GM06990 (cell line): ENCODE data around the gene RHOT2.

Experiments used
- DNase-seq: peaks from one replicate; pipeline ENCODE4 v3.0.0-alpha.2; 2011; ENCODE audit not compliant: insufficient read length; ENCODE audit errors: extremely low read depth
- H3K27me3 ChIP-seq: replicated peaks from 2 replicates; pipeline ENCODE4 v1.6.0; 2011; ENCODE audit warnings: low read length; ENCODE audit not compliant: control insufficient read depth, insufficient read depth
- H3K36me3 ChIP-seq: 2 replicates; pipeline ENCODE4 v1.5.1; 2011; ENCODE audit warnings: low read length; ENCODE audit not compliant: control insufficient read depth, insufficient read depth
- H3K4me3 ChIP-seq: replicated peaks from 2 replicates; pipeline ENCODE4 v1.5.1; 2011; ENCODE audit warnings: low read depth, mild to moderate bottlenecking, control low read depth, low read length
- TF ChIP-seq, protein P1 (sequence below): IDR thresholded peaks from 2 replicates; pipeline ENCODE4 v1.5.1; 2011; ENCODE audit warnings: low read length, control low read depth, mild to moderate bottlenecking, inconsistent platforms; ENCODE audit not compliant: insufficient read depth, poor library complexity, severe bottlenecking

RHOT2 gene

GRCh38 chr16:722835-723633 lies 55.1 kb downstream of the RHOT2 start:
- Histone ChIP-seq H3K4me3 (no peak overlapping the region), H3K36me3 (peaks cover 2% of the 10 kb centered on the region; the same call in 1 of the 2 replicates), H3K27me3 (no peaks in the 10 kb centered on the region)
- TF ChIP-seq, protein P1, sequence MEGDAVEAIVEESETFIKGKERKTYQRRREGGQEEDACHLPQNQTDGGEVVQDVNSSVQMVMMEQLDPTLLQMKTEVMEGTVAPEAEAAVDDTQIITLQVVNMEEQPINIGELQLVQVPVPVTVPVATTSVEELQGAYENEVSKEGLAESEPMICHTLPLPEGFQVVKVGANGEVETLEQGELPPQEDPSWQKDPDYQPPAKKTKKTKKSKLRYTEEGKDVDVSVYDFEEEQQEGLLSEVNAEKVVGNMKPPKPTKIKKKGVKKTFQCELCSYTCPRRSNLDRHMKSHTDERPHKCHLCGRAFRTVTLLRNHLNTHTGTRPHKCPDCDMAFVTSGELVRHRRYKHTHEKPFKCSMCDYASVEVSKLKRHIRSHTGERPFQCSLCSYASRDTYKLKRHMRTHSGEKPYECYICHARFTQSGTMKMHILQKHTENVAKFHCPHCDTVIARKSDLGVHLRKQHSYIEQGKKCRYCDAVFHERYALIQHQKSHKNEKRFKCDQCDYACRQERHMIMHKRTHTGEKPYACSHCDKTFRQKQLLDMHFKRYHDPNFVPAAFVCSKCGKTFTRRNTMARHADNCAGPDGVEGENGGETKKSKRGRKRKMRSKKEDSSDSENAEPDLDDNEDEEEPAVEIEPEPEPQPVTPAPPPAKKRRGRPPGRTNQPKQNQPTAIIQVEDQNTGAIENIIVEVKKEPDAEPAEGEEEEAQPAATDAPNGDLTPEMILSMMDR = no peak
- no peak for DNase-seq

DNA sequence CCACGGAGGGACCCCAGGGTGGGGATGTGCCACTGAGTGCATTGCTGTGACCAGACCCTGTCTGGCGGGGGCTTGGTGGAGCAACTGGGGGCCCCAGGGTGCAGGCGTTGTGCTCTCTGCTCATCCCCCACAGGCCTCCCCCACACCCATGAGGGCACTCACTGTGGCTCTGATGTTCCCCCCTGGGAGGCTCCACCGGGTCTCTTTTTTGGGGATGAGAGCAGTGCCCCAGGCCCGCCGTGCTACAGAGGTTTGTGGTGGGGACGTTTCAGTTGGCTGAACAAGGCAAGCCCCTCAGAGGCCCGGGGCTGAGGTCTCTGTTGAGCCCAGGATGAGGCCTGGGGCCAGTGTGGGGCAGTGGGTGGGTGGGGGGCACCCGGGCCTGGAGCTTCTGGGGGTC lies 55.8 kb downstream of the RHOT2 start:
- DNase-seq = no peak
- H3K4me3 ChIP-seq = no peak overlapping the region
- TF ChIP-seq, protein P1 = no peak
- peaks cover 2% of the 10 kb centered on the region; the same call in 1 of the 2 replicates for H3K36me3 ChIP-seq
- no peaks in the 10 kb centered on the region for H3K27me3 ChIP-seq
